Gastrocnemius medialis (tissue), 4 donors: ENCODE results near the gene ENO4.

Experiments used
- POLR2A ChIP-seq, 2 donors: fragments of 450-650 bp; IDR thresholded peaks; one replicate each; pipeline ENCODE4 v1.6.1; 2017; ENCODE audit warnings: antibody characterized with exemption in 2 of 2, mild to moderate bottlenecking in 2 of 2, moderate library complexity in 2 of 2
- TF ChIP-seq, protein P1 (sequence below), 5 experiments: fragments of 450-650 bp in 3 of 5; fragments of 200-600 bp in 2 of 5; sonication (generic) in 2 of 5; IDR thresholded peaks in 4 of 5; conservative IDR thresholded peaks in 1 of 5; 1 replicate in 4 of 5; 2 replicates in 1 of 5; pipeline ENCODE4 v1.5.1; 2016 to 2019; ENCODE audit warnings: antibody characterized with exemption in 5 of 5, mild to moderate bottlenecking in 3 of 5, moderate library complexity in 3 of 5

GRCh38 chr10:116833986-116834985 is 15.0 kb upstream of the ENO4 start:
- TF ChIP-seq, protein P1, sequence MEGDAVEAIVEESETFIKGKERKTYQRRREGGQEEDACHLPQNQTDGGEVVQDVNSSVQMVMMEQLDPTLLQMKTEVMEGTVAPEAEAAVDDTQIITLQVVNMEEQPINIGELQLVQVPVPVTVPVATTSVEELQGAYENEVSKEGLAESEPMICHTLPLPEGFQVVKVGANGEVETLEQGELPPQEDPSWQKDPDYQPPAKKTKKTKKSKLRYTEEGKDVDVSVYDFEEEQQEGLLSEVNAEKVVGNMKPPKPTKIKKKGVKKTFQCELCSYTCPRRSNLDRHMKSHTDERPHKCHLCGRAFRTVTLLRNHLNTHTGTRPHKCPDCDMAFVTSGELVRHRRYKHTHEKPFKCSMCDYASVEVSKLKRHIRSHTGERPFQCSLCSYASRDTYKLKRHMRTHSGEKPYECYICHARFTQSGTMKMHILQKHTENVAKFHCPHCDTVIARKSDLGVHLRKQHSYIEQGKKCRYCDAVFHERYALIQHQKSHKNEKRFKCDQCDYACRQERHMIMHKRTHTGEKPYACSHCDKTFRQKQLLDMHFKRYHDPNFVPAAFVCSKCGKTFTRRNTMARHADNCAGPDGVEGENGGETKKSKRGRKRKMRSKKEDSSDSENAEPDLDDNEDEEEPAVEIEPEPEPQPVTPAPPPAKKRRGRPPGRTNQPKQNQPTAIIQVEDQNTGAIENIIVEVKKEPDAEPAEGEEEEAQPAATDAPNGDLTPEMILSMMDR (IDR thresholded peaks at IDR 0.05 in 4 of 5, conservative IDR thresholded peaks at IDR 0.05 in 1 of 5): no peak
- no peak for TF ChIP-seq POLR2A (IDR thresholded peaks at IDR 0.05)
